Germinal center (tissue), 1 donor: ENCODE results near the gene ITSN1.

Experiments used
- DNase-seq: peaks from one replicate; pipeline ENCODE4 v3.0.0; 2012; ENCODE audit warnings: mixed read lengths, low spot score

ITSN1 gene

GRCh38 chr21:33731447-33731846 lies 89.1 kb downstream of the ITSN1 start:
- no peak for DNase-seq

DNA sequence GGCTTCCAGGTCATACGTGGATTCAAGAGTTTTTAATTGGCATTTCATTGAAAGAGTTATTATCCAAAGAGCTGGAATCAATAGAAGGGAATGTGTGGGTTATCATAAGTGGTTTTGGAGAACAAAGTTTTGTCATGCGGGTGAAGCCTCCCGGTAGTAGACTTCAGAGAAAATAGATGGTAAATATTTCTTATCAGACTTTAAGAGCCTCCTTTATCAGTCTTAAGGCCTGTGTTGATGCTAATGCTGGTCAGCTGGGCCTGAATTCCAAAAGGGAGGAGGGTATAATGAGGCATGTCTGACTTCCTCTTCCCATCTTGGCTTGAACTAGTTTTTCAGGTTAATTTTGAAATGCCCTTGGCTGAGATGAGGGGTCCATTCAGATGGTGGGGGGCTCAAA lies 89.7 kb downstream of the ITSN1 start:
- no peak for DNase-seq

GRCh38 chr21:33733601-33734000 lies 91.3 kb downstream of the ITSN1 start:
- no peak for DNase-seq

- no peak for DNase-seq
Measured at GRCh38 chr21:33734291-33734690, 92.0 kb downstream of the ITSN1 start.

GRCh38 chr21:33734818-33735217 lies 92.5 kb downstream of the ITSN1 start:
- no peak for DNase-seq

GRCh38 chr21:33736569-33736968 lies 94.3 kb downstream of the ITSN1 start:
- DNase-seq = no peak

DNA sequence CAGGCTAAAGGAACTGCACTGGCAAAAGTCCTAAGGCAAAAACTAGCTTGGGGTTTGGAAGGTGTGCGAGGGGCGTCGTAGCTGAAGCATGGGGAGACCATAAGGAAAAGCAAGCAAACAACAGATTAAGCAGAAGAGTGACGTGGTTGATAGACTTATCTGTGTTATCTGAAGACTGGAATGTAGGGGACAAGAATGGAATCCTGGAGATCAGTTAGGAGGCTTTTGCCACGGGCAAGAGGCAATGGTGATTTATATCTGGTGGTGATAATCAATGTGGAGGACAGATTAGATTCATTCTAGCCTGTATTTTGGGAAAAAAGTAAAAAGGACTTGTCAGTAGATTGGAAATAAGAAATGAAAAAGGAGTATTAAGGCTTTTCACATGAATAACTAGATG lies 97.4 kb downstream of the ITSN1 start:
- DNase-seq = no peak

DNA sequence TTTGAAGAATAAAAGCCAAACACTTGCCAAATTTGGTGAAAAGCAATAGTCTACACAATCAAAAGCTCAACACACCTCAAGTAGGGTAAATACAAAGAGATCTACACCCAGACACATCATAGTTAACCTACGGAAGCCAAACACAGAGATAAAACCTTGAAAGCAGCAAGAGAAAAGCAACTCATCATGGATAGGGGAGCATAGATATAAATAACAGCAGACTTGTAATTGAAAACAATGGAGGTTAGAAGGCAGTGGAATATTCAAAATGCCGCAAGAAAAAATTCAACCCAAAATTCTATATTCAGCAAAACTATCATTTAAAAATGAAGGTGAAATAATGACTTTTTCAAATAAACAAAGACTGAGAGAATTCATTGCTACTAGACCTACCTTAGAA lies 105.1 kb downstream of the ITSN1 start:
- DNase-seq = no peak

DNA sequence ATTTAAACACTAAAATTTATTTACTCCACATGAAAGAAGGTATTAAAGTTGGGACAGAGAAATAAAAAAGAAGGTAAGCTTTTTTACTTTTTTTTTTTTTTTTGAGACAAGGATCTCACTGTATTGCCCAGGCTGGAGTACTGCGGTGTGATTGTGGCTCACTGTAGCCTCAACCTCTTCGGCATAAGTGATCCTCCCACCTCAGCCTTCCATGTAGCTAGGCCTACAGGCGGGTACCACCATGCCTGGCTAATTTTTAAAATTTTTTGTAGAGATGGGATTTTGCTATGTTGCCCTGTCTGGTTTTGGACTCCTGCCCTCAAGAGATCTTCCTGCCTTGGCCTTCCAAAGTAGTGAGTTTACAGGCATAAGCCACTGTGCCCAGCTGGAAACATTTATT lies 106.6 kb downstream of the ITSN1 start:
- DNase-seq = no peak

GRCh38 chr21:33750017-33750416 lies 107.7 kb downstream of the ITSN1 start:
- no peak for DNase-seq

GRCh38 chr21:33751120-33751519 lies 108.8 kb downstream of the ITSN1 start:
- DNase-seq = no peak

GRCh38 chr21:33751533-33751932 lies 109.2 kb downstream of the ITSN1 start:
- DNase-seq = no peak

- DNase-seq = no peak
Measured at GRCh38 chr21:33752260-33752659, 110.0 kb downstream of the ITSN1 start.

GRCh38 chr21:33753886-33754285 lies 111.6 kb downstream of the ITSN1 start:
- no peak for DNase-seq

DNA sequence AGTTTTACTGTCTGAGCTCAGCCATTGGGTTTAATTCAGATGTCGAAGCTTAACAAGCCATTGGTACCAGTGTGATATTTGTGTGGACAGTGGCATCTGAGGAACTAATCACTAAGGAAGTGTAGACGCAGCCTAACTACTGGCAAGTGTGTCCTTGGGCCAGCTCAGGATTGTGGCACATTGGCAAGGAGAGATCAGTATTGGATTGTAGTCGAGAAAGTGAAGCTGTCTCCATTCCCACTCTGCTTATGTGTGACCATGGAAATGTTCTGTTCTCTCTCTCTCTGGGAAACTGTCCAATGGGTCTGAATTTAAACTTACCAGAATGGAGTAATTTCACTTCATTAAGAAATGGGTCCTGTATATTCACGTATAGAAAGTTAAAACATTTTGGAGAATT lies 112.2 kb downstream of the ITSN1 start:
- DNase-seq = no peak

- no peak for DNase-seq
Measured at GRCh38 chr21:33755354-33755753, 113.1 kb downstream of the ITSN1 start.

- DNase-seq = no peak
Measured at GRCh38 chr21:33760641-33761440, 118.5 kb downstream of the ITSN1 start.

DNA sequence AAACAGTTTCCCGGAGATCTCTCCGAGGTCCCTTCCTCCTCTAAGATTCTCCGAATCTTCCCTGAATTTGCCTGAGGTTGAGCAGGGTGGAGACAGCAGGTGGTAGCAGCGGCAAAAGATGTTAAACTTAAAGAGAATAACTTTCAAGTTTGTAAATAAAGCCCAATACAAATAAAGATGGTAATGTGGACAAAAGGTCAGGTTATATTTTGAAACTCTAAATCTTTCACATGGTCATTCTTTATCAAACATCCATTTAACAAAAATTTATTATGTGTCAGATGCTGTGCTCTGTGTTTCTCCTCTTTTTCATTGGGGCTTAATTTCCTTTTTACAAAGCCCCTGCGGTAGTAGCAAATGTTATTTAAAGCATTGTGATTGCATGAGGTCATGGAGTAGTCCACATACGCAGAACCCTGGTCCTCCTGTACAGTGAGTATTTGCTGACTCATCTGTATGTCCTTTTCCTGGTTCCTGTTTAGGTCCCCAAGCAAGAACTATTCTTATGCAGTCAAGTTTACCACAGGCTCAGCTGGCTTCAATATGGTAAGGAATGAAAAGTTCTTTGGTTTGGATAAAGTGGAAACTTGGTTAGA lies 119.2 kb downstream of the ITSN1 start:
- DNase-seq = no peak

DNA sequence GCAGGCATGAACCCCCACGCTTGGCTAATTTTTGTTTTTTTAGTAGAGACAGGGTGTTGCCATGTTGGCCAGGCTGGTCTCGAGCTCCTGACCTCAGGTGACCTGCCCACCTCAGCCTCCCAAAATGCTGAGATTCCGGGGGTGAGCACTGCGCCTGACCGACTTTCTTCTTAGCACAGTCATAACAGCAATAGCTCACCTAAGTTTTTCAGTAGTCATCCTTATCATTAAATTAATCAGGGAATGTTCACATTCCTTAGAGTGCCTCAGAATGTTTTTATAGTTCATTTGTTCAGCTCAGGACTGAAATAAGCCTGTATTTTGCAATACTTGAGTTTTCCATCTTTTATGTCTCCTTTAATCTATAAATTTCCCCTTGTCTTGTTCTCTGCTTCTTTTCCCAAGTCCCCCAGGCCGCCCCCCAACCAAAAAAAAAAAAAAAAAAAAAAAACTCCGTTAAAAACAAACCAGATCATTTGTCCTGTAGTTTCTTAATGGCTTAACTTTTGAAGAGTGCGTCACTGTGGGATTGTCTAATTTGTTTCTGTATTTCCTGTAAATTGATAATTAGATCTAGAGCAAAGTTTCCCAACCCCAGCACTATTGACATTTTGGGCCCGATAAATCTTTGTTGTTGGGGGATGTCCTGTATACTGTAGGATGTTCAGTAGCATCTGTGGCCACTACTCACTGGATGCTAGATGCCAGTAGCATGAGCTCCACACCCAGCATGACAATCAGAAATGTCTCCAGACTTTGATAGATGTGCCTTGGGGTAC lies 120.7 kb downstream of the ITSN1 start:
- no peak for DNase-seq

DNA sequence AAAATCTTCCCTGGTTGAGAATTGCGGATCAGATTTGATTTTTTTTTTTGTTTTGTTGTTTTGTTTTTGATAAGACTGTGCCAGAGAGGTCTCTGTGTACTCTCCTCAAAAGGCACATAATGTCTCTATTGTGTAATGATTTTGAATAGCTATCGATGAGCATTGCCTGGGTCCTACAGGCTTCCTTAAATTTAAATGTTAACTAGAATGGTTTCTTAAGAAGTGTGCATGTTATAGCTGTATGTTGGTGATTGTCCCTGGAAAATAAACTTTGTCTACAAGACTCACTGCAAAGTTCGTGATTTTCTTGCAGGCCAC lies 121.2 kb downstream of the ITSN1 start:
- no peak for DNase-seq

GRCh38 chr21:33767236-33767635 lies 124.9 kb downstream of the ITSN1 start:
- no peak for DNase-seq

GRCh38 chr21:33767960-33768359 lies 125.7 kb downstream of the ITSN1 start:
- no peak for DNase-seq

GRCh38 chr21:33769057-33769456 lies 126.8 kb downstream of the ITSN1 start:
- no peak for DNase-seq
